Neural progenitor cell (in vitro differentiated cells): Measurements from ENCODE around the gene GSDME. TPM values are rescaled to one million over a fixed set of nuclear protein-coding genes. Genes with fewer than 3 reads are reported as not detected.

Experiments
- DNase-seq: peaks from one replicate; pipeline ENCODE4 v3.0.0-alpha.2; 2016; ENCODE audit warnings: low spot score
- H2AFZ ChIP-seq: fragments of 200-600 bp; sonication (generic); replicated peaks from 2 replicates; pipeline ENCODE4 v1.6.1; 2016; ENCODE audit warnings: antibody characterized with exemption
- H3F3A ChIP-seq: fragments of 200-600 bp; sonication (generic); 2 replicates; pipeline ENCODE4 v1.6.1; 2016; ENCODE audit warnings: antibody characterized with exemption, low read depth
- H3K27ac ChIP-seq: fragments of 200-600 bp; sonication (generic); 2 replicates; pipeline ENCODE4 v1.5.1; 2016; ENCODE audit warnings: mild to moderate bottlenecking
- H3K27me3 ChIP-seq: fragments of 200-600 bp; sonication (generic); 2 replicates; pipeline ENCODE4 v1.6.1; 2016; ENCODE audit warnings: mild to moderate bottlenecking, moderate library complexity
- H3K36me3 ChIP-seq: fragments of 200-600 bp; sonication (generic); 2 replicates; pipeline ENCODE4 v1.5.1; 2016
- H3K4me1 ChIP-seq: fragments of 200-600 bp; sonication (generic); 2 replicates; pipeline ENCODE4 v1.6.1; 2016; ENCODE audit warnings: mixed run types
- H3K4me2 ChIP-seq: fragments of 200-600 bp; sonication (generic); 2 replicates; pipeline ENCODE4 v1.6.1; 2016
- H3K4me3 ChIP-seq: fragments of 200-600 bp; sonication (generic); 2 replicates; pipeline ENCODE4 v1.5.1; 2016
- H3K79me2 ChIP-seq: fragments of 200-600 bp; sonication (generic); 2 replicates; pipeline ENCODE4 v1.6.1; 2016; ENCODE audit warnings: low read depth
- H3K9ac ChIP-seq: fragments of 200-600 bp; sonication (generic); 2 replicates; pipeline ENCODE4 v1.6.1; 2016
- H3K9me3 ChIP-seq: fragments of 200-600 bp; sonication (generic); 2 replicates; pipeline ENCODE4 v1.5.1; 2016; ENCODE audit warnings: low read depth
- H4K20me1 ChIP-seq: fragments of 200-600 bp; sonication (generic); 2 replicates; pipeline ENCODE4 v1.6.1; 2016; ENCODE audit warnings: low read depth
- H3K27ac Mint-ChIP-seq: 3 replicates; pipeline ENCODE4 v1.8.0; 2021; ENCODE audit warnings: mixed read lengths
- H3K27me3 Mint-ChIP-seq: 2 replicates; pipeline ENCODE4 v1.8.0; 2022; ENCODE audit warnings: low read depth, mild to moderate bottlenecking, inconsistent platforms, moderate library complexity, mixed read lengths; ENCODE audit not compliant: insufficient read depth
- H3K36me3 Mint-ChIP-seq: 3 replicates; pipeline ENCODE4 v1.8.0; 2021; ENCODE audit warnings: mixed read lengths
- H3K4me1 Mint-ChIP-seq: 3 replicates; pipeline ENCODE4 v1.8.0; 2021; ENCODE audit warnings: mixed read lengths
- H3K4me3 Mint-ChIP-seq: 3 replicates; pipeline ENCODE4 v1.8.0; 2021; ENCODE audit warnings: mild to moderate bottlenecking, moderate library complexity, mixed read lengths
- H3K9me3 Mint-ChIP-seq: 3 replicates; pipeline ENCODE4 v1.8.0; 2020; ENCODE audit warnings: mixed read lengths
- EZH2 ChIP-seq: fragments of 200-600 bp; sonication (generic); IDR thresholded peaks from 2 replicates; pipeline ENCODE4 v1.6.1; 2017; ENCODE audit warnings: antibody characterized with exemption, mild to moderate bottlenecking, moderate library complexity
- EZH2phosphoT487 ChIP-seq: fragments of 200-600 bp; sonication (generic); IDR thresholded peaks from 2 replicates; pipeline ENCODE4 v1.6.1; 2017; ENCODE audit warnings: antibody characterized with exemption
- total RNA-seq: library from RNA; depleted of rRNA; stranded (reverse); fragments of >200 nt; gene quantifications from 2 replicates; pipeline ENCODE4 v1.2.3, GENCODE V29; 2015; ENCODE audit warnings: low replicate concordance
- TF ChIP-seq, protein P1 (sequence below): fragments of 200-600 bp; sonication (generic); IDR thresholded peaks from 2 replicates; pipeline ENCODE4 v1.5.1; 2017; ENCODE audit warnings: antibody characterized with exemption, mild to moderate bottlenecking

GSDME gene
- total RNA-seq, 1 donor from 2014 or later: 15.5 TPM

GRCh38 chr7:24748521-24748920, 8.7 kb downstream of the GSDME start:
- H3K9me3 Mint-ChIP-seq: no peaks in the 10 kb centered on the region
- no peaks in the 10 kb centered on the region for H3K36me3 Mint-ChIP-seq
- Histone ChIP-seq H3K4me2 (no peak overlapping the region), H3K4me3 (no peak overlapping the region), H3K79me2 (no peaks in the 10 kb centered on the region), H3K9me3 (no peaks in the 10 kb centered on the region), H3K36me3 (no peaks in the 10 kb centered on the region), H3K9ac (no peak overlapping the region), H3K27ac (no peak overlapping the region), H2AFZ (no peak overlapping the region), H3K27me3 (no peaks in the 10 kb centered on the region), H3F3A (no peaks in the 10 kb centered on the region), H3K4me1 (peaks cover 7% of the 10 kb centered on the region), H4K20me1 (no peaks in the 10 kb centered on the region)
- H3K27me3 Mint-ChIP-seq: peaks cover 2% of the 10 kb centered on the region
- TF ChIP-seq EZH2 (no peak), EZH2phosphoT487 (no peak)
- TF ChIP-seq, protein P1, sequence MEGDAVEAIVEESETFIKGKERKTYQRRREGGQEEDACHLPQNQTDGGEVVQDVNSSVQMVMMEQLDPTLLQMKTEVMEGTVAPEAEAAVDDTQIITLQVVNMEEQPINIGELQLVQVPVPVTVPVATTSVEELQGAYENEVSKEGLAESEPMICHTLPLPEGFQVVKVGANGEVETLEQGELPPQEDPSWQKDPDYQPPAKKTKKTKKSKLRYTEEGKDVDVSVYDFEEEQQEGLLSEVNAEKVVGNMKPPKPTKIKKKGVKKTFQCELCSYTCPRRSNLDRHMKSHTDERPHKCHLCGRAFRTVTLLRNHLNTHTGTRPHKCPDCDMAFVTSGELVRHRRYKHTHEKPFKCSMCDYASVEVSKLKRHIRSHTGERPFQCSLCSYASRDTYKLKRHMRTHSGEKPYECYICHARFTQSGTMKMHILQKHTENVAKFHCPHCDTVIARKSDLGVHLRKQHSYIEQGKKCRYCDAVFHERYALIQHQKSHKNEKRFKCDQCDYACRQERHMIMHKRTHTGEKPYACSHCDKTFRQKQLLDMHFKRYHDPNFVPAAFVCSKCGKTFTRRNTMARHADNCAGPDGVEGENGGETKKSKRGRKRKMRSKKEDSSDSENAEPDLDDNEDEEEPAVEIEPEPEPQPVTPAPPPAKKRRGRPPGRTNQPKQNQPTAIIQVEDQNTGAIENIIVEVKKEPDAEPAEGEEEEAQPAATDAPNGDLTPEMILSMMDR: no peak
- no peak overlapping the region for H3K27ac Mint-ChIP-seq
- no peak overlapping the region for H3K4me3 Mint-ChIP-seq
- DNase-seq: no peak
- no peaks in the 10 kb centered on the region for H3K4me1 Mint-ChIP-seq

DNA sequence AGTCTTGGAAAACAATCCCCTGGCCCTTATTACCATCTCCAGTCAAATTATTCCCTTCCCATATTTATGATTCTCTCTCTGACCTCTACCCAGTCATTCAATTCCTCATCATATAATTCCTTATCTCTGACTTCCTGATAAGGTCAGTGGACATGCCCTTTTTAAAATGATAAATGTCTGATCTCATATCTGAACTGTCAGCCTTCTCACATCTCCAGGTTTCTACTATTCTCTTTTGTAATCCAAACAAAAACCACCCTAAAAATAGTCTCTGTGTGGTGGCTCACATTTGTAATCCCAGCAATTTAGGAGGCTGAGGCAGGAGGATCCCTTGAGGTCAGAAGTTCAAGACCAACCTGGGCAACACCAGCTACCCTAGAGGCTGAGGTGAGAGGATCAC, 11.9 kb downstream of the GSDME start:
- Histone ChIP-seq H3K36me3 (no peaks in the 10 kb centered on the region), H3K27ac (no peak overlapping the region), H3K4me1 (no peaks in the 10 kb centered on the region), H3K4me2 (no peak overlapping the region), H3K9ac (no peak overlapping the region), H3K79me2 (no peaks in the 10 kb centered on the region), H3K27me3 (no peaks in the 10 kb centered on the region), H3F3A (no peaks in the 10 kb centered on the region), H3K4me3 (no peak overlapping the region), H3K9me3 (no peaks in the 10 kb centered on the region), H2AFZ (no peak overlapping the region), H4K20me1 (no peaks in the 10 kb centered on the region)
- no peak overlapping the region for H3K27ac Mint-ChIP-seq
- DNase-seq: no peak
- TF ChIP-seq EZH2: no peak
- TF ChIP-seq, protein P1: no peak
- TF ChIP-seq EZH2phosphoT487: no peak
- H3K4me1 Mint-ChIP-seq: no peaks in the 10 kb centered on the region
- no peaks in the 10 kb centered on the region for H3K9me3 Mint-ChIP-seq
- no peak overlapping the region for H3K4me3 Mint-ChIP-seq
- H3K36me3 Mint-ChIP-seq: no peaks in the 10 kb centered on the region
- peaks cover 2% of the 10 kb centered on the region for H3K27me3 Mint-ChIP-seq

DNA sequence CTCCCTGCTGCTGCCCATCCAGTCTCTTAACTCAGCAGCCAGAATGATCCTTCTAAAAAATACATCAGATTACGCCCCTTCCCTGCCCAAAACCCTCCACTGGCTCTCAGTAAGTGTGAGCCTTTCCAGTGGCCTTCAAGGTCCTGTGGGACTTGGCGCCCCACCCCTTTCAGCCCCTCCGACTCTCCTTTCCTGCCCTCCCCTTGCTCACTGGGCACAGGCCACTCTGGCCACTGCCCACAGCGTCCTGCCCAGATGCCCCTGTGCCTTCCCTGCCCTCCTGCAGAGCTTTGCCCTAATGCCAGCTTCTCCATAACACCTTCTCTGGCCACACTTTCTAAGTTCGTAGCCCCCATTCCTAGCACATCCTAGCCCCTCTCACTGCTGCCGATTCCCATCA, 13.8 kb downstream of the GSDME start:
- no peaks in the 10 kb centered on the region for H3K27me3 ChIP-seq
- no peaks in the 10 kb centered on the region for H4K20me1 ChIP-seq
- Mint-ChIP-seq H3K4me1 (no peaks in the 10 kb centered on the region), H3K27me3 (peaks cover 2% of the 10 kb centered on the region), H3K36me3 (no peaks in the 10 kb centered on the region), H3K4me3 (no peak overlapping the region), H3K27ac (no peak overlapping the region), H3K9me3 (peaks cover 10% of the 10 kb centered on the region)
- DNase-seq: no peak
- no peak for TF ChIP-seq EZH2phosphoT487
- TF ChIP-seq, protein P1: no peak
- no peak for TF ChIP-seq EZH2
- H2AFZ ChIP-seq: no peak overlapping the region
- H3K4me2 ChIP-seq: no peak overlapping the region
- H3K4me3 ChIP-seq: no peak overlapping the region
- H3K27ac ChIP-seq: no peak overlapping the region
- H3K36me3 ChIP-seq: peaks cover 2% of the 10 kb centered on the region
- no peaks in the 10 kb centered on the region for H3K9me3 ChIP-seq
- no peaks in the 10 kb centered on the region for H3K79me2 ChIP-seq
- H3K9ac ChIP-seq: no peak overlapping the region
- no peaks in the 10 kb centered on the region for H3F3A ChIP-seq
- no peaks in the 10 kb centered on the region for H3K4me1 ChIP-seq
